HL-60 (cell line): ENCODE data around the gene CHAF1A.

ENCODE experiments used
- DNase-seq, 2 experiments: peaks; one replicate each; pipeline ENCODE4 v3.0.0-alpha.2; 2010 to 2020; ENCODE audit warnings: low read depth in 1 of 2, low spot score in 1 of 2
- H3K27ac ChIP-seq: fragments of 250-450 bp; sonication (Bioruptor Pico); replicated peaks from 2 replicates; pipeline ENCODE4 v1.5.1; 2020; ENCODE audit warnings: mild to moderate bottlenecking, moderate library complexity
- H3K27me3 ChIP-seq: fragments of 250-450 bp; sonication (Bioruptor Pico); 2 replicates; pipeline ENCODE4 v1.5.1; 2021; ENCODE audit warnings: mild to moderate bottlenecking, moderate library complexity; ENCODE audit not compliant: insufficient read depth, poor library complexity, severe bottlenecking
- H3K4me3 ChIP-seq: replicated peaks from 2 replicates; pipeline ENCODE4 v1.5.1; 2011; ENCODE audit warnings: mild to moderate bottlenecking, control low read depth, low read length; ENCODE audit not compliant: insufficient read depth
- GABPA ChIP-seq: IDR thresholded peaks from 2 replicates; pipeline ENCODE4 v1.6.1; 2012; ENCODE audit warnings: low read depth
- POLR2AphosphoS5 ChIP-seq: IDR thresholded peaks from 2 replicates; pipeline ENCODE4 v1.6.1; 2012; ENCODE audit warnings: low read depth
- SPI1 ChIP-seq: IDR thresholded peaks from 2 replicates; pipeline ENCODE4 v1.6.1; 2012; ENCODE audit warnings: low read depth, mild to moderate bottlenecking, borderline replicate concordance
- TF ChIP-seq, protein P1 (sequence below): IDR thresholded peaks from one replicate; pipeline ENCODE4 v1.5.1; 2011; ENCODE audit warnings: low read length, control low read depth, inconsistent platforms; ENCODE audit not compliant: insufficient read depth
- TF ChIP-seq, protein P2 (sequence below): IDR thresholded peaks from 2 replicates; pipeline ENCODE4 v1.6.1; 2012; ENCODE audit warnings: low read depth; ENCODE audit not compliant: insufficient replicate concordance

The CHAF1A gene

DNA sequence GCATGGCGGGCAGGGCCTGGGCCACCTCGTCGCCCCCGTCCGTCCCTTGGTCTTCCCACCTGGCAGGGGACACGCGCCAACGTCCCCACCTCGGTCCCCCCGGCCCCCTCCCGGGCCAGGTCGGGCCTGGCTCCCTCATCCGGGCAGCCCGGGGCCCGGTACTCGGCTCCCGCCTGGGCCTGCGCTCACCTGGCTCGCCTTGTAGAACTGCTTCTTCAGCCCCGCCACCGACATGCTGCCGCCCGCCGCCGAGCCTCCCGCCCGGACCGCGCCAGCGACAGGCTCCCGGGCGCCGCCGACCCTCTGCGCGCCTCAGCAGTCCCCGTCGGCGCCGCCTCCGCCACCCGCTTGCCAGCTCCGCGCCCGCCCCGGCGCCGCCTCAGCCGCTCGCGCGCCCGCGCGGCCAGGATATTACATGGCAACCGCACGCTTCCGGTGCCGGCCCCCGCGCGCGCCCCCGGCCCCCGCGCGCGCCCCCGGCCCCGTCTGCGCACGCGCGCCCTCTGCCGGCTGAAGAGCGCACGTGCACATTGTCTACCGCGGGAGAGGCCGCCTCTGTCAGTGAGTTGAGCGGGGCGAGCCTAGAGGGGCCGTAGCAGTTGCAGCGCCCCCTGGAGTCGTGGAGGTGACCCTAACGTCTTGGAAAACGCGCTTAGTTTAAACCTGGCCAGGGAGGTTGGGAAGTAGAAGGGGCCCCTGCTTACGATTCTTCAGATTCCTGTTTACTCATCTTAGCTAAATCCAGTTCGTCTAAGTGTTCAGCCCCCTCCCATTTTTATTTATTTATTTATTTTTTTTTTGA lies 2.1 kb upstream of the CHAF1A start, which contains the start of gene SH3GL1:
Gene SH3GL1 (minus strand): TSS at position 413 of the 802 bp plus-strand sequence. CDS start 179 bp downstream, at position 234.
- peak; percentile 83 to 93 for DNase-seq
- Histone ChIP-seq H3K27me3 (no peaks in the 10 kb centered on the region), H3K4me3 (peak within 1 kb of the TSS; percentile 89), H3K27ac (peak within 1 kb of the TSS; percentile 91)
- TF ChIP-seq GABPA = no peak
- TF ChIP-seq, protein P1, sequence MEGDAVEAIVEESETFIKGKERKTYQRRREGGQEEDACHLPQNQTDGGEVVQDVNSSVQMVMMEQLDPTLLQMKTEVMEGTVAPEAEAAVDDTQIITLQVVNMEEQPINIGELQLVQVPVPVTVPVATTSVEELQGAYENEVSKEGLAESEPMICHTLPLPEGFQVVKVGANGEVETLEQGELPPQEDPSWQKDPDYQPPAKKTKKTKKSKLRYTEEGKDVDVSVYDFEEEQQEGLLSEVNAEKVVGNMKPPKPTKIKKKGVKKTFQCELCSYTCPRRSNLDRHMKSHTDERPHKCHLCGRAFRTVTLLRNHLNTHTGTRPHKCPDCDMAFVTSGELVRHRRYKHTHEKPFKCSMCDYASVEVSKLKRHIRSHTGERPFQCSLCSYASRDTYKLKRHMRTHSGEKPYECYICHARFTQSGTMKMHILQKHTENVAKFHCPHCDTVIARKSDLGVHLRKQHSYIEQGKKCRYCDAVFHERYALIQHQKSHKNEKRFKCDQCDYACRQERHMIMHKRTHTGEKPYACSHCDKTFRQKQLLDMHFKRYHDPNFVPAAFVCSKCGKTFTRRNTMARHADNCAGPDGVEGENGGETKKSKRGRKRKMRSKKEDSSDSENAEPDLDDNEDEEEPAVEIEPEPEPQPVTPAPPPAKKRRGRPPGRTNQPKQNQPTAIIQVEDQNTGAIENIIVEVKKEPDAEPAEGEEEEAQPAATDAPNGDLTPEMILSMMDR = peak; percentile 80

DNA sequence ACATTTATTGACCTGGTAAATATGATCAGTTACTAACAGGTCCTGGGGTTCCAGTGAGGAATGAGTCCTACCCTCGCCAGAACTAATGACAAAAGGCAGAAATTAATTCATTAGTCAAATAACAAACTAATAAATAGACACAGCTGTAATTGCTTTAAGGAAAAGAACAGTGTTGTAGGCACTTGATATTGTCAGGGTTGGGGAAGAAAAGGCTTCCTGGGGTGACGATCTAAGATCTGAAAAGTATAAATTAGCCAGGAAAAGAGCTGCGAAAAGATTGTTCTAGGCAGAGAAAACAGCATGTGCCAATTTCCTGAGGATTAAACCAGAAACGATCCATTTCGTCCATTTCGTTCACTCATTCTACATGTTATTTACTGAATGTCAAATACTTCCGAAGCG lies 670 bp upstream of the CHAF1A start:
- Histone ChIP-seq H3K4me3 (peak overlapping the region; percentile 32), H3K27me3 (no peaks in the 10 kb centered on the region), H3K27ac (peak overlapping the region; percentile 63)
- TF ChIP-seq SPI1 = no peak
- TF ChIP-seq POLR2AphosphoS5 = no peak
- TF ChIP-seq, protein P2, sequence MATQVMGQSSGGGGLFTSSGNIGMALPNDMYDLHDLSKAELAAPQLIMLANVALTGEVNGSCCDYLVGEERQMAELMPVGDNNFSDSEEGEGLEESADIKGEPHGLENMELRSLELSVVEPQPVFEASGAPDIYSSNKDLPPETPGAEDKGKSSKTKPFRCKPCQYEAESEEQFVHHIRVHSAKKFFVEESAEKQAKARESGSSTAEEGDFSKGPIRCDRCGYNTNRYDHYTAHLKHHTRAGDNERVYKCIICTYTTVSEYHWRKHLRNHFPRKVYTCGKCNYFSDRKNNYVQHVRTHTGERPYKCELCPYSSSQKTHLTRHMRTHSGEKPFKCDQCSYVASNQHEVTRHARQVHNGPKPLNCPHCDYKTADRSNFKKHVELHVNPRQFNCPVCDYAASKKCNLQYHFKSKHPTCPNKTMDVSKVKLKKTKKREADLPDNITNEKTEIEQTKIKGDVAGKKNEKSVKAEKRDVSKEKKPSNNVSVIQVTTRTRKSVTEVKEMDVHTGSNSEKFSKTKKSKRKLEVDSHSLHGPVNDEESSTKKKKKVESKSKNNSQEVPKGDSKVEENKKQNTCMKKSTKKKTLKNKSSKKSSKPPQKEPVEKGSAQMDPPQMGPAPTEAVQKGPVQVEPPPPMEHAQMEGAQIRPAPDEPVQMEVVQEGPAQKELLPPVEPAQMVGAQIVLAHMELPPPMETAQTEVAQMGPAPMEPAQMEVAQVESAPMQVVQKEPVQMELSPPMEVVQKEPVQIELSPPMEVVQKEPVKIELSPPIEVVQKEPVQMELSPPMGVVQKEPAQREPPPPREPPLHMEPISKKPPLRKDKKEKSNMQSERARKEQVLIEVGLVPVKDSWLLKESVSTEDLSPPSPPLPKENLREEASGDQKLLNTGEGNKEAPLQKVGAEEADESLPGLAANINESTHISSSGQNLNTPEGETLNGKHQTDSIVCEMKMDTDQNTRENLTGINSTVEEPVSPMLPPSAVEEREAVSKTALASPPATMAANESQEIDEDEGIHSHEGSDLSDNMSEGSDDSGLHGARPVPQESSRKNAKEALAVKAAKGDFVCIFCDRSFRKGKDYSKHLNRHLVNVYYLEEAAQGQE = no peak
- TF ChIP-seq, protein P1 = no peak
- no peak for TF ChIP-seq GABPA
- DNase-seq = no peak

DNA sequence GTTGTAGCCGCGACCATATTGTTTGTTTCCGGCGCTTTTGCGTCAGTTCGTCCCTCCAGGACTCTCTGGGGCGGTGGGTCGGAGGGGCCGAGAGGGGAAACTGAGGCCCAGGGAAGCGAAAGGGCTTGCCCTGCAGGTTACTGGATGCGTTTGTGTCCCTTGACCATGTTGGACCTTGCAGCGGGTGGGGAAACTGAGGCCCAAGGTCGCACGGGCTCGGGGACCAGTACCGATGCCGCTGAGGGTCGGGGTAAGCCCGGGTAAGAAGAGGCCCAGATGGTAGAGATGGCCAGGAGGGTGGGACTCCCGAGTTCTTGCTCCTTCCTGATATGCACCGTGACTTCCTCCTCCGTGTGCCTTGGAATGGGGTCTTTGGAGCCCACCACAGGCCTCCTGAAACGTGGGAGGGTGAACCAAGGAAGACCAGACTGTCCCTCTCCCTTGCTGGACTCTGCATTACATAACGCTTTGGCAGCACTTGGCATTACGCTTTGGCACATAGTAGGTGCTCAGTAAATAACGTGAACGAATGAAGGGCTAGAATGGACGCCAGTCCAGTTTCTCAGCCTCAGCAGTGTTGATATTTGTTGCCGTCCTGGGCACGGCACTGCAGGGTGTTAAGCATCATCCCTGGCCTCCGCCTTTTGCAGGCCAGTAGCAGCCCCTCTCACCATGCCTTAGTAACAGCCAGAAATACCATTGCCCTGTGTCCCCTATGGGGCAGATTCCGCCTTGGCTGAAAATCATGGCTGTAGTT lies 743 bp downstream of the CHAF1A start:
- peak in 1 of 2 experiments; percentile 21 for DNase-seq
- Histone ChIP-seq H3K27ac (peak overlapping the region; percentile 89), H3K27me3 (no peaks in the 10 kb centered on the region), H3K4me3 (peak overlapping the region; percentile 93)
- peak; percentile 50 for TF ChIP-seq POLR2AphosphoS5
- TF ChIP-seq, protein P1 = no peak
- TF ChIP-seq, protein P2 = no peak
